Gastrocnemius medialis (tissue), 4 donors: ENCODE data around the gene SLC6A2. TPM values are rescaled to one million over a fixed set of nuclear protein-coding genes. Genes with fewer than 3 reads are reported as not detected.
A peak's percentile ranks its signal among the peaks of the same experiment; 100 is the strongest.

ENCODE experiments used
- ATAC-seq, 2 donors: fragments of 150-250 bp; one replicate each; pipeline ENCODE4 v1.9.1; 2016
- DNase-seq, 2 donors: peaks; one replicate each; pipeline ENCODE4 v3.0.0-alpha.2; 2019
- H3K27ac ChIP-seq, 4 donors: fragments of 200-600 bp; sonication (generic); 1 replicate in 1 of 4; 2 replicates in 3 of 4; pipeline ENCODE4 v1.5.1; 2016 to 2018; ENCODE audit warnings: mild to moderate bottlenecking in 2 of 4, moderate library complexity in 1 of 4
- H3K27me3 ChIP-seq, 3 donors: fragments of 200-600 bp; sonication (generic) in 2 of 3; 1 replicate in 1 of 3; 2 replicates in 2 of 3; pipeline versions ENCODE4 v1.5.1 to v1.6.0; 2016 to 2019; ENCODE audit warnings: mild to moderate bottlenecking in 1 of 3, moderate library complexity in 1 of 3
- H3K36me3 ChIP-seq, 2 donors: fragments of 200-600 bp; sonication (generic) in 1 of 2; one replicate each; pipeline ENCODE4 v1.5.1; 2017 to 2018
- H3K4me1 ChIP-seq, 2 donors: fragments of 200-600 bp; sonication (generic) in 1 of 2; one replicate each; pipeline ENCODE4 v1.5.1; 2016 to 2017; ENCODE audit warnings: mild to moderate bottlenecking in 2 of 2
- H3K4me3 ChIP-seq, 4 donors: fragments of 200-600 bp; sonication (generic) in 3 of 4; 1 replicate in 1 of 4; 2 replicates in 3 of 4; pipeline ENCODE4 v1.5.1; 2016 to 2019; ENCODE audit warnings: mild to moderate bottlenecking in 2 of 4
- H3K9me3 ChIP-seq, 3 donors: fragments of 200-600 bp; sonication (generic) in 2 of 3; 1 replicate in 1 of 3; 2 replicates in 2 of 3; pipeline ENCODE4 v1.5.1; 2016 to 2019
- CTCF ChIP-seq, 5 experiments: fragments of 450-650 bp in 3 of 5; fragments of 200-600 bp in 2 of 5; sonication (generic) in 2 of 5; IDR thresholded peaks in 4 of 5; conservative IDR thresholded peaks in 1 of 5; 1 replicate in 4 of 5; 2 replicates in 1 of 5; pipeline ENCODE4 v1.5.1; 2016 to 2019; ENCODE audit warnings: antibody characterized with exemption in 5 of 5, mild to moderate bottlenecking in 3 of 5, moderate library complexity in 3 of 5
- POLR2A ChIP-seq, 2 donors: fragments of 450-650 bp; IDR thresholded peaks; one replicate each; pipeline ENCODE4 v1.6.1; 2017; ENCODE audit warnings: antibody characterized with exemption in 2 of 2, mild to moderate bottlenecking in 2 of 2, moderate library complexity in 2 of 2
- in situ Hi-C, 4 donors: fragments of 200-750 bp; cut with MboI; loops; one replicate each; pipeline versions ENCODE4 v1.15.0 to v1.8.0; 2017; ENCODE audit warnings: low sequenced_read_pairs in 4 of 4
- intact Hi-C: fragments of 100-400 bp; cut with DNase I; formaldehyde crosslinking; loops from one replicate; pipeline ENCODE4 v1.15.1; 2023; ENCODE audit warnings: low total_unique reads
- total RNA-seq, 4 donors: library from RNA; depleted of rRNA; stranded (reverse); fragments of >200 nt; gene quantifications; one replicate each; pipeline versions ENCODE4 v1.1.0 to v1.2.3, GENCODE V29; 2016

SLC6A2 gene
- total RNA-seq, 4 donors from 2014 or later = not detected

- Histone ChIP-seq H3K27ac (no peak overlapping the region), H3K9me3 (no peaks in the 10 kb centered on the region), H3K36me3 (no peaks in the 10 kb centered on the region), H3K4me1 (peaks cover 4 to 9% of the 10 kb centered on the region in 2 donors), H3K4me3 (no peak overlapping the region), H3K27me3 (no peaks in the 10 kb centered on the region)
- intact Hi-C loops = no loop called here
- in situ Hi-C loops = no loop called here
- TF ChIP-seq CTCF (IDR thresholded peaks at IDR 0.05 in 4 of 5, conservative IDR thresholded peaks at IDR 0.05 in 1 of 5) (no peak), POLR2A (IDR thresholded peaks at IDR 0.05) (no peak)
- DNase-seq = no peak
- no peak for ATAC-seq
Observed at GRCh38 chr16:55665511-55665910, 9.7 kb downstream of the SLC6A2 start.

- H3K9me3 ChIP-seq = no peaks in the 10 kb centered on the region
- no peak overlapping the region for H3K4me3 ChIP-seq
- ATAC-seq (no peak), DNase-seq (no peak)
- H3K36me3 ChIP-seq = no peaks in the 10 kb centered on the region
- peaks cover 4 to 9% of the 10 kb centered on the region in 2 donors for H3K4me1 ChIP-seq
- intact Hi-C loops (no loop called here), in situ Hi-C loops (no loop called here)
- H3K27me3 ChIP-seq = no peaks in the 10 kb centered on the region
- TF ChIP-seq POLR2A (IDR thresholded peaks at IDR 0.05) (no peak), CTCF (IDR thresholded peaks at IDR 0.05 in 4 of 5, conservative IDR thresholded peaks at IDR 0.05 in 1 of 5) (no peak)
- H3K27ac ChIP-seq = no peak overlapping the region
Observed at GRCh38 chr16:55666012-55666411, 10.2 kb downstream of the SLC6A2 start.

GRCh38 chr16:55667753-55668152 lies 12.0 kb downstream of the SLC6A2 start:
- in situ Hi-C loops (no loop called here), intact Hi-C loops (no loop called here)
- Histone ChIP-seq H3K27ac (peak overlapping the region; percentile 3 to 66 (median 63)), H3K27me3 (no peaks in the 10 kb centered on the region), H3K4me1 (peaks cover 4 to 11% of the 10 kb centered on the region in 2 donors), H3K36me3 (no peaks in the 10 kb centered on the region), H3K4me3 (no peak overlapping the region), H3K9me3 (no peaks in the 10 kb centered on the region)
- DNase-seq (no peak), ATAC-seq (no peak)
- no peak for TF ChIP-seq CTCF (IDR thresholded peaks at IDR 0.05 in 4 of 5, conservative IDR thresholded peaks at IDR 0.05 in 1 of 5)
- no peak for TF ChIP-seq POLR2A (IDR thresholded peaks at IDR 0.05)

GRCh38 chr16:55668340-55669281 lies 12.8 kb downstream of the SLC6A2 start:
- H3K27me3 ChIP-seq = no peaks in the 10 kb centered on the region
- DNase-seq (peak; percentile 50 to 81), ATAC-seq (peak; percentile 91 to 95)
- peak overlapping the region; percentile 16 to 66 (median 64) for H3K27ac ChIP-seq
- in situ Hi-C loops (no loop called here), intact Hi-C loops (no loop called here)
- no peak for TF ChIP-seq CTCF (IDR thresholded peaks at IDR 0.05 in 4 of 5, conservative IDR thresholded peaks at IDR 0.05 in 1 of 5)
- no peak for TF ChIP-seq POLR2A (IDR thresholded peaks at IDR 0.05)
- no peak overlapping the region for H3K4me3 ChIP-seq
- H3K36me3 ChIP-seq = no peaks in the 10 kb centered on the region
- no peaks in the 10 kb centered on the region for H3K9me3 ChIP-seq
- peaks cover 4 to 14% of the 10 kb centered on the region in 2 donors for H3K4me1 ChIP-seq
